HEK293T (cell line): ENCODE data around the gene GADD45A.
A peak's percentile ranks its signal among the peaks of the same experiment; 100 is the strongest.

Experiments
- CTCF ChIA-PET: fragments of 350-600 bp; formaldehyde crosslinking; extraction: SDS; loops from one replicate; lab custom pipeline; 2021; ENCODE audit warnings: antibody characterized with exemption, inconsistent platforms; lab: Yijun Ruan, JAX
- POLR2A ChIA-PET: fragments of 350-600 bp; formaldehyde crosslinking; extraction: SDS; loops from one replicate; lab custom pipeline; 2020; ENCODE audit warnings: antibody characterized with exemption, inconsistent platforms; lab: Yijun Ruan, JAX
- DNase-seq: peaks from one replicate; pipeline ENCODE4 v3.0.0; 2012; ENCODE audit warnings: mixed read lengths; ENCODE audit errors: extremely low spot score
- ARNT ChIP-seq: fragments of 450-650 bp; IDR thresholded peaks from 2 replicates; pipeline ENCODE4 v1.6.1; 2017; ENCODE audit warnings: mild to moderate bottlenecking
- BHLHE40 ChIP-seq: fragments of 450-650 bp; IDR thresholded peaks from 2 replicates; pipeline ENCODE4 v1.6.1; 2016; ENCODE audit warnings: mild to moderate bottlenecking, moderate library complexity, borderline replicate concordance
- CTBP1 ChIP-seq: fragments of 450-650 bp; IDR thresholded peaks from 2 replicates; pipeline ENCODE4 v1.6.1; 2016; ENCODE audit warnings: borderline replicate concordance
- ELF4 ChIP-seq: fragments of 450-650 bp; IDR thresholded peaks from 2 replicates; pipeline ENCODE4 v1.6.1; 2017; ENCODE audit warnings: antibody characterized with exemption
- FOXA1 ChIP-seq: fragments of 450-650 bp; IDR thresholded peaks from 2 replicates; pipeline ENCODE4 v1.6.1; 2016; ENCODE audit warnings: mild to moderate bottlenecking
- FOXK2 ChIP-seq: fragments of 450-650 bp; IDR thresholded peaks from 2 replicates; pipeline ENCODE4 v1.6.1; 2016; ENCODE audit warnings: mild to moderate bottlenecking
- FOXM1 ChIP-seq: fragments of 450-650 bp; IDR thresholded peaks from 2 replicates; pipeline ENCODE4 v1.6.1; 2017; ENCODE audit warnings: mild to moderate bottlenecking, borderline replicate concordance
- HDGF ChIP-seq: fragments of 450-650 bp; IDR thresholded peaks from 2 replicates; pipeline ENCODE4 v1.6.1; 2017; ENCODE audit warnings: antibody characterized with exemption, borderline replicate concordance
- L3MBTL2 ChIP-seq: fragments of 450-650 bp; conservative IDR thresholded peaks from 2 replicates; pipeline ENCODE4 v1.6.1; 2016; ENCODE audit warnings: mild to moderate bottlenecking
- LEF1 ChIP-seq: fragments of 450-650 bp; IDR thresholded peaks from 2 replicates; pipeline ENCODE4 v1.6.1; 2017; ENCODE audit warnings: mild to moderate bottlenecking, borderline replicate concordance
- NFRKB ChIP-seq: fragments of 450-650 bp; IDR thresholded peaks from 2 replicates; pipeline ENCODE4 v1.6.1; 2016; ENCODE audit warnings: mild to moderate bottlenecking, moderate library complexity
- PKNOX1 ChIP-seq: fragments of 450-650 bp; IDR thresholded peaks from 2 replicates; pipeline ENCODE4 v1.6.1; 2016
- SP1 ChIP-seq: fragments of 450-650 bp; IDR thresholded peaks from 2 replicates; pipeline ENCODE4 v1.6.1; 2017
- SUZ12 ChIP-seq: fragments of 450-650 bp; IDR thresholded peaks from 2 replicates; pipeline ENCODE4 v1.6.1; 2016; ENCODE audit warnings: mild to moderate bottlenecking
- TARDBP ChIP-seq: fragments of 450-650 bp; IDR thresholded peaks from 2 replicates; pipeline ENCODE4 v1.6.1; 2016
- ZNF384 ChIP-seq: fragments of 450-650 bp; IDR thresholded peaks from 2 replicates; pipeline ENCODE4 v1.6.1; 2016

Gene GADD45A

GRCh38 chr1:67685558-67686266, 711 bp downstream of the GADD45A start:
- ChIA-PET POLR2A (interaction anchor here (0.7 to 4.1 kb wide), 45 partner anchors 9 to 156 kb away, joined by 3 to 42 read pairs (median 6); no protein-coding TSS in a partner anchor), CTCF (interaction anchor here (1.0 to 1.8 kb wide), 3 partner anchors 15 to 150 kb away, joined by 3 to 8 read pairs (median 5); no protein-coding TSS in a partner anchor)
- peak; percentile 25 for DNase-seq
- TF ChIP-seq CTBP1, result no peak
- no peak for TF ChIP-seq BHLHE40
- TF ChIP-seq ARNT, result no peak
- no peak for TF ChIP-seq SP1
- TF ChIP-seq ZNF384, result no peak
- no peak for TF ChIP-seq SUZ12
- TF ChIP-seq HDGF, result no peak
- no peak for TF ChIP-seq FOXA1
- TF ChIP-seq ELF4, result no peak
- TF ChIP-seq PKNOX1, result no peak
- TF ChIP-seq LEF1, result no peak
- TF ChIP-seq FOXM1, result no peak
- no peak for TF ChIP-seq L3MBTL2
- no peak for TF ChIP-seq TARDBP
- TF ChIP-seq FOXK2, result no peak
- no peak for TF ChIP-seq NFRKB

GRCh38 chr1:67686267-67687197, 1.5 kb downstream of the GADD45A start:
- POLR2A ChIA-PET, result interaction anchor here (0.6 to 4.1 kb wide), 30 partner anchors 8 to 150 kb away, joined by 3 to 42 read pairs (median 6); no protein-coding TSS in a partner anchor
- CTCF ChIA-PET, result interaction anchor here (0.6 to 1.8 kb wide), 6 partner anchors 14 to 151 kb away, joined by 3 to 8 read pairs (median 4); no protein-coding TSS in a partner anchor
- DNase-seq, result peak; percentile 82
- TF ChIP-seq TARDBP (no peak), HDGF (no peak), BHLHE40 (no peak), ARNT (no peak), PKNOX1 (peak; percentile 47; the same call in 1 of the 2 replicates), FOXM1 (no peak), CTBP1 (peak; percentile 66), L3MBTL2 (peak; percentile 63; the same call in 1 of the 2 replicates), ELF4 (no peak), LEF1 (no peak), FOXA1 (no peak), ZNF384 (no peak), NFRKB (no peak), SP1 (no peak), SUZ12 (no peak), FOXK2 (no peak)

GRCh38 chr1:67687198-67687545, 2.2 kb downstream of the GADD45A start:
- POLR2A ChIA-PET, result interaction anchor here (0.8 to 4.1 kb wide), 19 partner anchors 9 to 149 kb away, joined by 3 to 42 read pairs (median 5); no protein-coding TSS in a partner anchor
- TF ChIP-seq ARNT (no peak), CTBP1 (no peak), FOXM1 (no peak), FOXA1 (no peak), TARDBP (no peak), SUZ12 (no peak), ELF4 (no peak), SP1 (no peak), NFRKB (no peak), FOXK2 (no peak), L3MBTL2 (no peak), PKNOX1 (no peak), HDGF (no peak), LEF1 (no peak), ZNF384 (no peak), BHLHE40 (no peak)
- CTCF ChIA-PET, result interaction anchor here (0.8 to 1.8 kb wide), 3 partner anchors 14 to 78 kb away, joined by 3 to 8 read pairs (median 6); no protein-coding TSS in a partner anchor
- DNase-seq, result no peak

- TF ChIP-seq TARDBP, result no peak
- TF ChIP-seq SUZ12, result no peak
- no peak for TF ChIP-seq NFRKB
- no peak for TF ChIP-seq ARNT
- TF ChIP-seq BHLHE40, result no peak
- no peak for TF ChIP-seq SP1
- no peak for TF ChIP-seq CTBP1
- no peak for TF ChIP-seq FOXM1
- no peak for TF ChIP-seq FOXK2
- TF ChIP-seq HDGF, result no peak
- no peak for TF ChIP-seq ELF4
- no peak for TF ChIP-seq L3MBTL2
- no peak for TF ChIP-seq FOXA1
- no peak for TF ChIP-seq LEF1
- TF ChIP-seq ZNF384, result no peak
- no peak for TF ChIP-seq PKNOX1
- ChIA-PET POLR2A (interaction anchor here (1.1 to 4.0 kb wide), 3 partner anchors 12 to 80 kb away, joined by 3 to 42 read pairs (median 5); no protein-coding TSS in a partner anchor), CTCF (no interaction called here)
- no peak for DNase-seq
Observed at GRCh38 chr1:67687649-67688048, 2.6 kb downstream of the GADD45A start.
